ENCODE data around the gene ARHGAP29.

Gene ARHGAP29

GRCh38 chr1:94270801-94271203, 33.4 kb upstream of the ARHGAP29 start:
- Histone ChIP-seq H3K18ac (ENCODE audit: low read length) (no peak overlapping the region), H2BK15ac (replicated peaks; ENCODE audit: low read depth) (no peak overlapping the region), H3K4me2 (ENCODE audit: low read length) (no peak overlapping the region), H2AK5ac (ENCODE audit: low read length) (no peak overlapping the region), H3K9ac (ENCODE audit: low read length) (no peak overlapping the region), H3K4me1 (ENCODE audit: control insufficient read depth, low read depth, low read length) (no peaks in the 10 kb centered on the region), H2BK5ac (ENCODE audit: low read length) (no peak overlapping the region), H3K23ac (ENCODE audit: low read length) (no peak overlapping the region), H3K79me2 (ENCODE audit: control insufficient read depth, insufficient read depth, low read length) (no peaks in the 10 kb centered on the region), H3K4ac (ENCODE audit: low read depth, low read length) (no peak overlapping the region), H4K5ac (ENCODE audit: low read length) (no peak overlapping the region), H3K27me3 (ENCODE audit: insufficient read depth, low read length, poor library complexity) (no peaks in the 10 kb centered on the region), H3K56ac (ENCODE audit: low read length) (no peak overlapping the region), H2BK120ac (ENCODE audit: low read depth, low read length) (no peak overlapping the region), H3K36me3 (ENCODE audit: control insufficient read depth, insufficient read depth, low read length) (no peaks in the 10 kb centered on the region), H3K79me1 (ENCODE audit: low read length) (no peaks in the 10 kb centered on the region), H4K8ac (ENCODE audit: low read depth, low read length) (no peak overlapping the region), H3K4me3 (ENCODE audit: low read length) (no peak overlapping the region), H3K27ac (ENCODE audit: low read depth, low read length) (no peak overlapping the region)
- WGBS (ENCODE audit: extremely low coverage, insufficient coverage, low lambda C conversion rate): no CpG with 5 or more reads among the region's 2 CpGs
- no peak for DNase-seq

- H4K5ac ChIP-seq (ENCODE audit: low read length): no peak overlapping the region
Measured at GRCh38 chr1:94269921-94270320, 32.5 kb upstream of the ARHGAP29 start.

GRCh38 chr1:94265906-94266305, 28.5 kb upstream of the ARHGAP29 start:
- Histone ChIP-seq H2BK15ac (replicated peaks; ENCODE audit: low read depth) (no peak overlapping the region), H3K27me3 (ENCODE audit: insufficient read depth, low read length, poor library complexity) (peaks cover 1% of the 10 kb centered on the region), H3K27ac (ENCODE audit: low read depth, low read length) (no peak overlapping the region), H3K36me3 (ENCODE audit: control insufficient read depth, insufficient read depth, low read length) (no peaks in the 10 kb centered on the region), H2BK5ac (ENCODE audit: low read length) (no peak overlapping the region), H4K5ac (ENCODE audit: low read length) (no peak overlapping the region), H3K18ac (ENCODE audit: low read length) (no peak overlapping the region), H3K4me3 (ENCODE audit: low read length) (no peak overlapping the region), H4K8ac (ENCODE audit: low read depth, low read length) (no peak overlapping the region), H3K4me1 (ENCODE audit: control insufficient read depth, low read depth, low read length) (no peaks in the 10 kb centered on the region), H3K23ac (ENCODE audit: low read length) (no peak overlapping the region), H2AK5ac (ENCODE audit: low read length) (no peak overlapping the region), H3K4me2 (ENCODE audit: low read length) (no peak overlapping the region), H3K4ac (ENCODE audit: low read depth, low read length) (no peak overlapping the region), H3K79me2 (ENCODE audit: control insufficient read depth, insufficient read depth, low read length) (no peaks in the 10 kb centered on the region), H3K9ac (ENCODE audit: low read length) (no peak overlapping the region), H3K56ac (ENCODE audit: low read length) (no peak overlapping the region), H2BK120ac (ENCODE audit: low read depth, low read length) (no peak overlapping the region), H3K79me1 (ENCODE audit: low read length) (no peaks in the 10 kb centered on the region)
- DNase-seq: no peak
- no CpG with 5 or more reads among the region's 2 CpGs for WGBS (ENCODE audit: extremely low coverage, insufficient coverage, low lambda C conversion rate)

More at GRCh38 chr1:94269921-94270320, 32.5 kb upstream of the ARHGAP29 start:
- no peak for DNase-seq
- H3K23ac ChIP-seq (ENCODE audit: low read length): no peak overlapping the region
- H2BK5ac ChIP-seq (ENCODE audit: low read length): no peak overlapping the region
- no peaks in the 10 kb centered on the region for H3K36me3 ChIP-seq (ENCODE audit: control insufficient read depth, insufficient read depth, low read length)
- no peaks in the 10 kb centered on the region for H3K79me2 ChIP-seq (ENCODE audit: control insufficient read depth, insufficient read depth, low read length)
- no peak overlapping the region for H3K4me2 ChIP-seq (ENCODE audit: low read length)
- no peaks in the 10 kb centered on the region for H3K4me1 ChIP-seq (ENCODE audit: control insufficient read depth, low read depth, low read length)
- no peaks in the 10 kb centered on the region for H3K79me1 ChIP-seq (ENCODE audit: low read length)
- H3K4ac ChIP-seq (ENCODE audit: low read depth, low read length): no peak overlapping the region
- no peak overlapping the region for H2BK120ac ChIP-seq (ENCODE audit: low read depth, low read length)
- H3K18ac ChIP-seq (ENCODE audit: low read length): no peak overlapping the region
- H3K4me3 ChIP-seq (ENCODE audit: low read length): no peak overlapping the region
- no peak overlapping the region for H3K56ac ChIP-seq (ENCODE audit: low read length)
- no peak overlapping the region for H3K27ac ChIP-seq (ENCODE audit: low read depth, low read length)
- no peak overlapping the region for H4K8ac ChIP-seq (ENCODE audit: low read depth, low read length)
- no peak overlapping the region for H2BK15ac ChIP-seq (replicated peaks; ENCODE audit: low read depth)
- no peak overlapping the region for H2AK5ac ChIP-seq (ENCODE audit: low read length)
- no CpG with 5 or more reads among the region's 2 CpGs for WGBS (ENCODE audit: extremely low coverage, insufficient coverage, low lambda C conversion rate)
- H3K9ac ChIP-seq (ENCODE audit: low read length): no peak overlapping the region
- H3K27me3 ChIP-seq (ENCODE audit: insufficient read depth, low read length, poor library complexity): no peaks in the 10 kb centered on the region

- no peak overlapping the region for H4K5ac ChIP-seq (ENCODE audit: low read length)
- no peak overlapping the region for H3K27ac ChIP-seq (ENCODE audit: low read depth, low read length)
- no peak overlapping the region for H3K56ac ChIP-seq (ENCODE audit: low read length)
- H3K4ac ChIP-seq (ENCODE audit: low read depth, low read length): no peak overlapping the region
- no peaks in the 10 kb centered on the region for H3K79me2 ChIP-seq (ENCODE audit: control insufficient read depth, insufficient read depth, low read length)
- H3K18ac ChIP-seq (ENCODE audit: low read length): no peak overlapping the region
- no peak overlapping the region for H2BK120ac ChIP-seq (ENCODE audit: low read depth, low read length)
- H3K79me1 ChIP-seq (ENCODE audit: low read length): no peaks in the 10 kb centered on the region
- no peak for DNase-seq
- H3K27me3 ChIP-seq (ENCODE audit: insufficient read depth, low read length, poor library complexity): peaks cover 5% of the 10 kb centered on the region
- H3K23ac ChIP-seq (ENCODE audit: low read length): no peak overlapping the region
- no peaks in the 10 kb centered on the region for H3K4me1 ChIP-seq (ENCODE audit: control insufficient read depth, low read depth, low read length)
- no peak overlapping the region for H2BK5ac ChIP-seq (ENCODE audit: low read length)
- no peak overlapping the region for H2AK5ac ChIP-seq (ENCODE audit: low read length)
- no CpG with 5 or more reads among the region's 3 CpGs for WGBS (ENCODE audit: extremely low coverage, insufficient coverage, low lambda C conversion rate)
- H4K8ac ChIP-seq (ENCODE audit: low read depth, low read length): no peak overlapping the region
- no peak overlapping the region for H3K9ac ChIP-seq (ENCODE audit: low read length)
- H3K4me3 ChIP-seq (ENCODE audit: low read length): no peak overlapping the region
- no peaks in the 10 kb centered on the region for H3K36me3 ChIP-seq (ENCODE audit: control insufficient read depth, insufficient read depth, low read length)
- H2BK15ac ChIP-seq (replicated peaks; ENCODE audit: low read depth): no peak overlapping the region
- no peak overlapping the region for H3K4me2 ChIP-seq (ENCODE audit: low read length)
Measured at GRCh38 chr1:94265011-94265422, 27.6 kb upstream of the ARHGAP29 start.

GRCh38 chr1:94260635-94261387, 23.4 kb upstream of the ARHGAP29 start:
- no peak overlapping the region for H3K56ac ChIP-seq (ENCODE audit: low read length)
- H3K18ac ChIP-seq (ENCODE audit: low read length): no peak overlapping the region
- peaks cover 10% of the 10 kb centered on the region for H3K27me3 ChIP-seq (ENCODE audit: insufficient read depth, low read length, poor library complexity)
- no peak overlapping the region for H3K4me2 ChIP-seq (ENCODE audit: low read length)
- H3K4me3 ChIP-seq (ENCODE audit: low read length): no peak overlapping the region
- H4K5ac ChIP-seq (ENCODE audit: low read length): no peak overlapping the region
- H3K27ac ChIP-seq (ENCODE audit: low read depth, low read length): no peak overlapping the region
- no peak overlapping the region for H4K8ac ChIP-seq (ENCODE audit: low read depth, low read length)
- H2AK5ac ChIP-seq (ENCODE audit: low read length): no peak overlapping the region
- DNase-seq: no peak
- no peak overlapping the region for H2BK5ac ChIP-seq (ENCODE audit: low read length)
- H3K36me3 ChIP-seq (ENCODE audit: control insufficient read depth, insufficient read depth, low read length): no peaks in the 10 kb centered on the region
- no peak overlapping the region for H3K9ac ChIP-seq (ENCODE audit: low read length)
- no CpG with 5 or more reads among the region's 2 CpGs for WGBS (ENCODE audit: extremely low coverage, insufficient coverage, low lambda C conversion rate)
- H3K79me1 ChIP-seq (ENCODE audit: low read length): no peaks in the 10 kb centered on the region
- no peak overlapping the region for H3K4ac ChIP-seq (ENCODE audit: low read depth, low read length)
- H2BK120ac ChIP-seq (ENCODE audit: low read depth, low read length): no peak overlapping the region
- no peak overlapping the region for H2BK15ac ChIP-seq (replicated peaks; ENCODE audit: low read depth)
- no peak overlapping the region for H3K23ac ChIP-seq (ENCODE audit: low read length)
- no peaks in the 10 kb centered on the region for H3K79me2 ChIP-seq (ENCODE audit: control insufficient read depth, insufficient read depth, low read length)
- no peaks in the 10 kb centered on the region for H3K4me1 ChIP-seq (ENCODE audit: control insufficient read depth, low read depth, low read length)
